Activated naive CD8-positive, alpha-beta T cell treated with anti-CD3 and anti-CD28 coated beads, Interleukin-2, amount 10 ng/mL, durations not matched to agents 7 days and 5 days (primary cell): ENCODE results near the gene GAPVD1. TPM values are rescaled to one million over a fixed set of nuclear protein-coding genes. Genes with fewer than 3 reads are reported as not detected.

Source experiments
- ATAC-seq: fragments of 150-1000 bp; cut with Tn5 transposase; one replicate; pipeline ENCODE4 v1.10.0; 2021; ENCODE audit warnings: low read depth, moderate library complexity
- POLR2A ChIA-PET: fragments of 350-600 bp; sonication (Branson Sonifier 250); formaldehyde crosslinking; loops from one replicate; lab custom pipeline; 2021; ENCODE audit warnings: antibody characterized with exemption; lab: Charles Lee
- DNase-seq: peaks from one replicate; pipeline ENCODE4 v3.0.0; 2021
- H3K27ac Mint-ChIP-seq: one replicate; pipeline ENCODE4 v1.8.0; 2022; ENCODE audit warnings: mild to moderate bottlenecking, mixed read lengths
- H3K27me3 Mint-ChIP-seq: one replicate; pipeline ENCODE4 v1.8.0; 2022; ENCODE audit warnings: mild to moderate bottlenecking, moderate library complexity, mixed read lengths
- H3K36me3 Mint-ChIP-seq: one replicate; pipeline ENCODE4 v1.8.0; 2021; ENCODE audit warnings: mild to moderate bottlenecking, mixed read lengths
- H3K4me1 Mint-ChIP-seq: one replicate; pipeline ENCODE4 v1.8.0; 2021; ENCODE audit warnings: mixed read lengths
- H3K4me3 Mint-ChIP-seq: one replicate; pipeline ENCODE4 v1.8.0; 2022; ENCODE audit warnings: mild to moderate bottlenecking, moderate library complexity, mixed read lengths
- H3K9me3 Mint-ChIP-seq: one replicate; pipeline ENCODE4 v1.8.0; 2021; ENCODE audit warnings: mixed read lengths
- total RNA-seq, 2 experiments: library from RNA; stranded (reverse); gene quantifications; one replicate each; pipeline ENCODE4 v1.2.3, GENCODE V29; 2021

Gene GAPVD1
- total RNA-seq, 2 experiments from 2014 or later: 57.8 to 58.7 TPM

DNA sequence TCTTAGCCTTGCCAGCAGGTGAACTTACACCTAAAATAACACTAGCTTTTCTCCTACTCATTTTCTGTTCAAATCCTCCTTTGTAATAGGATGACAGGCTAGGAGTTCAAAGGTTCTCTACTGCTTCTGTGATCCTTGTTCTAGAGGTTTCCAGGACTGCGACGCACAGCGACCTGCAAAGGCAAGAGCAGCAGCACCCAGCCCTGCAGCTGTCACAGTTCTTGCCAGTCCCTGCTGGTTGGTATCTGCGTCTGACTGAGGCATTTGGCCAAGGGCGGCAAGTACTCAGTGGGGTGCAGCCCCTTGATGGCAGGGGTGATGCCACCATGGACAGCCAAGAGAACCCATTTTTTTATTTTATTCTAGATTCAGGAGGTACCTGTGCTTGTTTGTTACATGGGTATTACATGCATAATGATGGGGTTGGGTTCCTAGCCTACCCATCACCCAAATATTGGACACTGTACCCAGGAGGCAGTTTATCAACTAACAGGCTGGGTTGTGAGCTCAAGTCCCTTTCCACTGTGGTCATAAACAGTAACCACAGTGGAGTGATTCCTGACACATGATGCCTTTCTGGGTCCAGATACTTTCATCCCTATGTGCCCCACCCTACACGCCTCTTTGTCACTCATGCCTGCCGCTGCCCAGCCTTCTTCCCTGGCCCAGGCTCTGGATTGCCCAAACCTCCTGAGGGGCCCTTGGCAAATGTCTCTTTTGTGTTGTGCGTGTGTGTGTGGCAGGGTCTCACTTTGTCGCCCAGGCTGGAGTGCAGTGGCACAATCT, 111.0 kb downstream of the GAPVD1 start:
- POLR2A ChIA-PET: no interaction called here

DNA sequence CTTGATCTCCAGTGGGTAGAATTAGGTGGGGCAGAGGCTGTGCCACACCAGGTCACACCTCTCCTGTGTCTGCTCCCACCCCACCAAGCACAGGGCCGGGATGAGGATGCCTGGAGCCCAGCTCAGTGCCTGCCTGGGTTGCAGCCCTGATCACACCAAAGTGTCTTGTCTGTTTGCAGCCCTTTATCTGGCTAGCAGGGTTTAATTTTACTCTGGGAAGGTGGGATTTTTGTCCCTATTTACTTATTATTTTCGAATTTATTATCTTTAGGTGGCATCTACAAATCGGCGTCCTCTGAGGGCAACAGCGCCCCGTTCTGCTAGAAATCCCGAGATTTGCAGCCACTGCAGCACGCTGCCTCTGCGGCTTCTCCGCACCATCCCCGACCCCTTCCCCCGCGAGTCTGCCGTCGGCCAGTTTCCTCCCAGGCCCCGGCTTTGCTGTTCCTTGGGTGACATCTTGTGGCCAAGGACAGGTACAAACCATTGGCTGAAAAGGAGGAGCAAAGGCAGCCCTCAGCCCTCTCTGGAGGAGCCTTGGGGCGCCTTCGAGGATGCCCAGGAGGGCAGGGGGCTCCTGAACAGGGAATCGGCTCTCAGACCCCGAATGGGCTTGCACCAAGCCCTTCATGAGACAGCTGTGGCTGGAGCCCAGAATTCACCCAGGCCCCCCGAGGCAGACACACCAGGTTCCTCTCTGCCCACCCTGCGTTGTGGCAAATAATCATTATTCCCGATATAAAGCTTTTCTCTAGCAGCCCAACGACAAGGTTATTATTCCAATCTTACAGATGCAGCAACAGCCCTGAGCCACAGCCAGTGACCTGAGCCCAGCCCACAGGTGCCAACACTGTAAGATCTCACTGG, 113.0 kb downstream of the GAPVD1 start:
- Mint-ChIP-seq H3K9me3 (no peaks in the 10 kb centered on the region), H3K27me3 (peaks cover 7% of the 10 kb centered on the region), H3K36me3 (no peaks in the 10 kb centered on the region), H3K27ac (peak overlapping the region; percentile 45), H3K4me3 (peak overlapping the region; percentile 75), H3K4me1 (peaks cover 2% of the 10 kb centered on the region)
- POLR2A ChIA-PET: no interaction called here
- peak; percentile 70 for DNase-seq
- peak; percentile 89 for ATAC-seq

More for the DNA sequence above, 111.0 kb downstream of the GAPVD1 start:
- no peaks in the 10 kb centered on the region for H3K36me3 Mint-ChIP-seq
- H3K4me1 Mint-ChIP-seq: peaks cover 2% of the 10 kb centered on the region
- peaks cover 4% of the 10 kb centered on the region for H3K27me3 Mint-ChIP-seq
- no peak overlapping the region for H3K4me3 Mint-ChIP-seq
- DNase-seq (no peak), ATAC-seq (no peak)
- H3K9me3 Mint-ChIP-seq: no peaks in the 10 kb centered on the region
- no peak overlapping the region for H3K27ac Mint-ChIP-seq

DNA sequence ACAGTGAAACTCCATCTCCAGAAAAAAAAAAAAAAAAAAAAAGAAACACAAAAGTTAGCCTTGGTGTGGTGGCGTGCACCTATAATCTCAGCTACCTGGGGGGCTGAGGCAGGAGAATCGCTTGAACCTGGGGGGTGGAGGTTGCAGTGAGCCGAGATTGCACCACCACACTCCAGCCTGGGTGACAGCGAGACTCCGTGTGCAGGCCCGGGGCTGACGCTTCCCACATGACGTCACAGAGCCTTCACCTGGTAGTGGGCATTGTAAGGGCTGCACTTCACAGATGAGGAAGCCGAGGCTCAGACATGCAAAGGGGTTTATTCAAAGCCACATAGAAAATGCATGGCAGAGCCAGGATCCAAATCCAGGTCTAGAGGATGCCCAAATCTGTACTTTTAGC, 114.2 kb downstream of the GAPVD1 start:
- no peak overlapping the region for H3K27ac Mint-ChIP-seq
- no peak for ATAC-seq
- peaks cover 7% of the 10 kb centered on the region for H3K27me3 Mint-ChIP-seq
- POLR2A ChIA-PET: no interaction called here
- H3K4me3 Mint-ChIP-seq: no peak overlapping the region
- no peaks in the 10 kb centered on the region for H3K36me3 Mint-ChIP-seq
- no peak for DNase-seq
- H3K4me1 Mint-ChIP-seq: peaks cover 2% of the 10 kb centered on the region
- H3K9me3 Mint-ChIP-seq: no peaks in the 10 kb centered on the region

GRCh38 chr9:125376261-125377226, 114.9 kb downstream of the GAPVD1 start:
- DNase-seq: no peak
- no peak for ATAC-seq
- Mint-ChIP-seq H3K27ac (no peak overlapping the region), H3K9me3 (no peaks in the 10 kb centered on the region), H3K4me1 (peaks cover 2% of the 10 kb centered on the region), H3K36me3 (no peaks in the 10 kb centered on the region), H3K4me3 (no peak overlapping the region), H3K27me3 (peaks cover 7% of the 10 kb centered on the region)
- POLR2A ChIA-PET: no interaction called here

GRCh38 chr9:125377584-125378250, 116.1 kb downstream of the GAPVD1 start:
- H3K4me1 Mint-ChIP-seq: peaks cover 2% of the 10 kb centered on the region
- no peak for ATAC-seq
- peaks cover 7% of the 10 kb centered on the region for H3K27me3 Mint-ChIP-seq
- no peaks in the 10 kb centered on the region for H3K9me3 Mint-ChIP-seq
- POLR2A ChIA-PET: no interaction called here
- no peaks in the 10 kb centered on the region for H3K36me3 Mint-ChIP-seq
- H3K27ac Mint-ChIP-seq: no peak overlapping the region
- no peak overlapping the region for H3K4me3 Mint-ChIP-seq
- no peak for DNase-seq

DNA sequence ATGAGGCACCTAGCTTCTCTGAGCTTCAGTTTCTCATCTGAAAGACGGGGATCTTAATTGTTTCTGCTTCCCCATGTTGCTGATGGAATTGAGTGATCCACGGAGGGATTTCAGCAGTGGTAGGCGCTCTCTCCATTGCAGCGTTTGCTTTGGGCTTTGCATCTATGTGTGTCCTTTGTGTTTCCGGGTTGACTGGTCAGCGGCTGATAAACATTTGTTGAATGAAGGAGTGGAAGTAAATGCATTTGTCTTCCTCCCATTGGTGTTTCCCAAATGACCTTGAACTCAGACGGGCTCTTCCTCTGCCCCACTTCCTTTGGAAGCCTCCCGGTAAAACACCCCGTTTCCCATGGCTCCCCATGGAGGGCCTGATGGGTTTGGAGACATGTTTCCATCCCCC, 117.2 kb downstream of the GAPVD1 start:
- no peak for DNase-seq
- Mint-ChIP-seq H3K27ac (no peak overlapping the region), H3K9me3 (no peaks in the 10 kb centered on the region), H3K36me3 (no peaks in the 10 kb centered on the region), H3K4me1 (peaks cover 2% of the 10 kb centered on the region), H3K4me3 (no peak overlapping the region), H3K27me3 (peaks cover 7% of the 10 kb centered on the region)
- no peak for ATAC-seq
- POLR2A ChIA-PET: interaction anchor here (0.5 kb wide), 1 partner anchor 554 kb away, joined by 4 read pairs; no protein-coding TSS in a partner anchor

GRCh38 chr9:125379208-125379607, 117.6 kb downstream of the GAPVD1 start:
- H3K27ac Mint-ChIP-seq: no peak overlapping the region
- no peaks in the 10 kb centered on the region for H3K36me3 Mint-ChIP-seq
- H3K9me3 Mint-ChIP-seq: no peaks in the 10 kb centered on the region
- H3K4me1 Mint-ChIP-seq: peaks cover 2% of the 10 kb centered on the region
- DNase-seq (no peak), ATAC-seq (no peak)
- H3K27me3 Mint-ChIP-seq: peaks cover 7% of the 10 kb centered on the region
- H3K4me3 Mint-ChIP-seq: no peak overlapping the region
- POLR2A ChIA-PET: no interaction called here

- Mint-ChIP-seq H3K4me1 (no peaks in the 10 kb centered on the region), H3K27me3 (peaks cover 3% of the 10 kb centered on the region), H3K36me3 (no peaks in the 10 kb centered on the region), H3K9me3 (no peaks in the 10 kb centered on the region), H3K4me3 (no peak overlapping the region), H3K27ac (no peak overlapping the region)
- DNase-seq (no peak), ATAC-seq (no peak)
- POLR2A ChIA-PET: no interaction called here
Measured at GRCh38 chr9:125380406-125380805, 118.8 kb downstream of the GAPVD1 start.

- H3K9me3 Mint-ChIP-seq: no peaks in the 10 kb centered on the region
- H3K27ac Mint-ChIP-seq: no peak overlapping the region
Measured at GRCh38 chr9:125387861-125388524, 126.4 kb downstream of the GAPVD1 start.

DNA sequence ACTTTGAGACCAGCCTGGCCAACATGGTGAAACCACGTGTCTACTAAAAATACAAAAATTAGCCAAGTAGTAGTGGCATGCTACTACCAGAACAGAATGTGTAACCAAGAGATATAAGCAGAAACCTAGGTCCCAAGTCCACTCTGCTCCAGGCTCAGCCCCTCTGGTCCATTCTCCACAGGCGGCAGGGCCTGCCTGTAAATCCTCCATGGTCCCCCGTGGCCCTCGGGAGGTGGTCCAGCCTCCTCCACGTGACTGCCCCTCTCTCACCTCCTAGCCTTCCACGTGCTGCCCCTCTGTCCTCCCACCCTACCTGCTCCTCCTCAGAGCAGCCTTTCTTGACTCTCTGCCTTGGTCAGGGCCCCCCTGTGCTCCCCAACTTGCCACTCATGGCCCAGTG, 127.4 kb downstream of the GAPVD1 start:
- no peak overlapping the region for H3K27ac Mint-ChIP-seq
- no peaks in the 10 kb centered on the region for H3K36me3 Mint-ChIP-seq
- no peak overlapping the region for H3K4me3 Mint-ChIP-seq
- no peaks in the 10 kb centered on the region for H3K9me3 Mint-ChIP-seq
- ATAC-seq (no peak), DNase-seq (no peak)
- H3K27me3 Mint-ChIP-seq: no peaks in the 10 kb centered on the region
- POLR2A ChIA-PET: no interaction called here
- H3K4me1 Mint-ChIP-seq: no peaks in the 10 kb centered on the region

More at GRCh38 chr9:125387861-125388524, 126.4 kb downstream of the GAPVD1 start:
- Mint-ChIP-seq H3K4me1 (no peaks in the 10 kb centered on the region), H3K4me3 (no peak overlapping the region), H3K27me3 (no peaks in the 10 kb centered on the region), H3K36me3 (no peaks in the 10 kb centered on the region)
- no peak for ATAC-seq
- DNase-seq: no peak
- POLR2A ChIA-PET: no interaction called here

DNA sequence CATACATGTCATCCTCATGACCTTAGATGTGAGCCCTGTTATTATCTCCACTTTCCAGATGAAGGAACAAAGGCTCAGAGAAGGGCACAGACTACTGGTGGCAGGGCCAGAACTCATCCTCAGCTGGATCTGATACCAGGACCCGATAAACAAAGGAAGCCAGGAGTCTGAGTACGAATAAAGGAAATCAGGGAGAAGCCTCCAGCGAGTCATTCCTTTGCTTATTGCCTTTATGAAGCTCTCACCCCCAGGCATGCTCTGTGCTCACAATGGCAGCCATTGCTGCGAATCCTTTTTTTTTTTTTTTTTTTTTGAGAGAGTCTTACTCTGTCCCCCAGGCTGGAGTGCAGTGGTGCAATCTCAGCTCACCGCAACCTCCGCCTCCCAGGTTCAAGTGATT, 130.1 kb downstream of the GAPVD1 start:
- DNase-seq (no peak), ATAC-seq (no peak)
- no peak overlapping the region for H3K4me3 Mint-ChIP-seq
- no peak overlapping the region for H3K27ac Mint-ChIP-seq
- no peaks in the 10 kb centered on the region for H3K9me3 Mint-ChIP-seq
- no peaks in the 10 kb centered on the region for H3K27me3 Mint-ChIP-seq
- H3K4me1 Mint-ChIP-seq: no peaks in the 10 kb centered on the region
- H3K36me3 Mint-ChIP-seq: no peaks in the 10 kb centered on the region
- POLR2A ChIA-PET: no interaction called here

DNA sequence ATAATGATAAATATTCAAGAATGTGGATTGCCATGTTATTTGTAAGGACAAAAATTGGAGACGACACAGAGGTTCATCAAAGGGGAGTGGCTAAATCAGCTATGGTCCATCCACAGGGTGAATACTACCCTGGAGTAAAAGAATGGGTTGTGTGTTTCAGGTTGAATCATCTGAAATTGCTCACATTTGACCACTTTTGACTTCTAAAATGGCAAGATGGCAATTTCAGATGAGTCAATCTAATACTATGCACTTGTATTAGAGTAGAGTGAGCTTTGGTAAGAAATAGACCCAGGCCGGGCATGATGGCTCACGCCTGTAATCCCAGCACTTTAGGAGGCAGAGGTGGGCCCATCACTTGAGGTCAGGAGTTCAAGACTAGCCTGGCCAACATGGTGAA, 131.8 kb downstream of the GAPVD1 start:
- no peaks in the 10 kb centered on the region for H3K9me3 Mint-ChIP-seq
- no peaks in the 10 kb centered on the region for H3K36me3 Mint-ChIP-seq
- ATAC-seq (no peak), DNase-seq (no peak)
- POLR2A ChIA-PET: no interaction called here
- H3K4me1 Mint-ChIP-seq: peaks cover 3% of the 10 kb centered on the region
- H3K27me3 Mint-ChIP-seq: no peaks in the 10 kb centered on the region
- no peak overlapping the region for H3K27ac Mint-ChIP-seq
- no peak overlapping the region for H3K4me3 Mint-ChIP-seq
